ENCODE measurements around the gene TEX48.

TEX48 gene

GRCh38 chr9:114693248-114693855 is 11.4 kb upstream of the TEX48 start:
- no peak for DNase-seq (ENCODE audit: low read depth)

- no peak for DNase-seq (ENCODE audit: low read depth)
Observed at GRCh38 chr9:114691956-114692295, 9.9 kb upstream of the TEX48 start.

- DNase-seq (ENCODE audit: low read depth): peak; percentile 61
Observed at GRCh38 chr9:114691046-114691955, 9.3 kb upstream of the TEX48 start.

- no peak for DNase-seq (ENCODE audit: low read depth)
Observed at GRCh38 chr9:114690308-114690707, 8.3 kb upstream of the TEX48 start.

GRCh38 chr9:114689813-114690212 is 7.8 kb upstream of the TEX48 start:
- DNase-seq (ENCODE audit: low read depth): no peak

GRCh38 chr9:114688909-114689610 is 7.1 kb upstream of the TEX48 start:
- DNase-seq (ENCODE audit: low read depth): no peak

- no peak for DNase-seq (ENCODE audit: low read depth)
Observed at GRCh38 chr9:114688379-114688778, 6.4 kb upstream of the TEX48 start.

- DNase-seq (ENCODE audit: low read depth): no peak
Observed at GRCh38 chr9:114687034-114687433, 5.0 kb upstream of the TEX48 start.

- no peak for DNase-seq (ENCODE audit: low read depth)
Observed at GRCh38 chr9:114685951-114686350, 4.0 kb upstream of the TEX48 start.

- no peak for DNase-seq (ENCODE audit: low read depth)
Observed at GRCh38 chr9:114684036-114684435, 2.0 kb upstream of the TEX48 start.

- no peak for DNase-seq (ENCODE audit: low read depth)
Observed at GRCh38 chr9:114682846-114683245, 854 bp upstream of the TEX48 start.

- DNase-seq (ENCODE audit: low read depth): no peak
Observed at GRCh38 chr9:114680259-114681001, 1.6 kb downstream of the TEX48 start.

GRCh38 chr9:114678795-114679194 is 3.2 kb downstream of the TEX48 start:
- no peak for DNase-seq (ENCODE audit: low read depth)

- no peak for DNase-seq (ENCODE audit: low read depth)
Observed at GRCh38 chr9:114678130-114678529, 3.9 kb downstream of the TEX48 start.

GRCh38 chr9:114677418-114677817 is 4.6 kb downstream of the TEX48 start:
- peak; percentile 99 for DNase-seq (ENCODE audit: low read depth)

- DNase-seq (ENCODE audit: low read depth): no peak
Observed at GRCh38 chr9:114676901-114677300, 5.1 kb downstream of the TEX48 start.

- no peak for DNase-seq (ENCODE audit: low read depth)
Observed at GRCh38 chr9:114674798-114675540, 7.0 kb downstream of the TEX48 start.

GRCh38 chr9:114674076-114674797 is 7.8 kb downstream of the TEX48 start:
- no peak for DNase-seq (ENCODE audit: low read depth)

GRCh38 chr9:114671605-114672004 is 10.4 kb downstream of the TEX48 start:
- no peak for DNase-seq (ENCODE audit: low read depth)

GRCh38 chr9:114669961-114670360 is 12.0 kb downstream of the TEX48 start:
- DNase-seq (ENCODE audit: low read depth): no peak

GRCh38 chr9:114668146-114668545 is 13.8 kb downstream of the TEX48 start:
- DNase-seq (ENCODE audit: low read depth): no peak
